ENCODE measurements around the gene C9orf72. TPM values are rescaled to one million over a fixed set of nuclear protein-coding genes. Genes with fewer than 3 reads are reported as not detected.

The C9orf72 gene
- polyA plus RNA-seq, 1 donor (not counting 4 experiments of a cell fraction or from before 2014, with no cell fraction given) = 7.7 TPM

DNA sequence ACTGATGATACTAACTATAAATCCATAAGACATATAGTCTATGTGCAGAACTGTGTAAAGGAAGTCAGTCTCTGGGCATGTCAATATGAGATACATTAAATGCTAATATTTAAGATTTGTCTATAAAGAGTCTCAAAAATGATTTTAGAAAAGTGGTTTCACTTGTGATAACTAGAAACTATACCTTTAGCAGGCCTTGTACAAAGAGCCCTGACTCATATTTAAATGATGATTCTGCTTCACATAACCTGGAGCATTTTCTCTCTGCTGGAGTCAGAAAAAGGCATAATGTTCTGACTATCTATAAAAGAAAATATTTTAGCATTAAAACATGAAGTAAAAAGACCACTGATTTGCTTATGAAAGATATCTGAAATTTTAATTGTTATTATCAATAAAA, 15.0 kb downstream of the C9orf72 start:
- peak; percentile 51 for FAIRE-seq
- no peak for TF ChIP-seq CTCF (optimal IDR thresholded peaks at IDR 0.05 in 1 of 3, IDR thresholded peaks at IDR 0.05 in 1 of 3, conservative IDR thresholded peaks at IDR 0.05 in 1 of 3; ENCODE audit: extremely low read depth in 1 of 3, insufficient read depth in 2 of 3, low read length in 3 of 3)
- TF ChIP-seq EZH2 (IDR thresholded peaks at IDR 0.05; ENCODE audit: low read length) = no peak
- Histone ChIP-seq H3K4me1 (ENCODE audit: control insufficient read depth, extremely low read depth, insufficient read depth, low read length) (no peaks in the 10 kb centered on the region), H3K9me1 (ENCODE audit: control insufficient read depth, extremely low read depth, insufficient read depth, low read length) (no peaks in the 10 kb centered on the region), H3K4me2 (ENCODE audit: control insufficient read depth, extremely low read depth, insufficient read depth, low read depth, low read length) (no peak overlapping the region), H3K27ac (ENCODE audit: control insufficient read depth, insufficient read depth, low read length) (no peak overlapping the region), H3K9me3 (ENCODE audit: control insufficient read depth, low read depth, low read length) (no peaks in the 10 kb centered on the region), H3K4me3 (ENCODE audit: control insufficient read depth in 2 of 3, extremely low read depth in 1 of 3, insufficient read depth in 2 of 3, low read depth in 1 of 3, low read length in 3 of 3) (no peak overlapping the region), H4K20me1 (ENCODE audit: control insufficient read depth, extremely low read depth, insufficient read depth, low read length) (no peaks in the 10 kb centered on the region), H3K9ac (ENCODE audit: control insufficient read depth, extremely low read depth, insufficient read depth, low read length) (no peak overlapping the region), H2AFZ (ENCODE audit: control insufficient read depth, low read length) (no peak overlapping the region), H3K79me2 (ENCODE audit: control insufficient read depth, insufficient read depth, low read length) (no peaks in the 10 kb centered on the region), H3K27me3 (ENCODE audit: control insufficient read depth, extremely low read depth, insufficient read depth, low read length) (no peaks in the 10 kb centered on the region), H3K36me3 (ENCODE audit: control insufficient read depth in 2 of 2, extremely low read depth in 1 of 2, insufficient read depth in 2 of 2, low read length in 2 of 2) (no peaks in the 10 kb centered on the region)
- no peak for DNase-seq (ENCODE audit: low read depth, low spot score)
- dilution Hi-C loops (cut with MboI; ENCODE audit: extremely low pct_ligation_motif_present, low sequenced_read_pairs) = no loop called here

DNA sequence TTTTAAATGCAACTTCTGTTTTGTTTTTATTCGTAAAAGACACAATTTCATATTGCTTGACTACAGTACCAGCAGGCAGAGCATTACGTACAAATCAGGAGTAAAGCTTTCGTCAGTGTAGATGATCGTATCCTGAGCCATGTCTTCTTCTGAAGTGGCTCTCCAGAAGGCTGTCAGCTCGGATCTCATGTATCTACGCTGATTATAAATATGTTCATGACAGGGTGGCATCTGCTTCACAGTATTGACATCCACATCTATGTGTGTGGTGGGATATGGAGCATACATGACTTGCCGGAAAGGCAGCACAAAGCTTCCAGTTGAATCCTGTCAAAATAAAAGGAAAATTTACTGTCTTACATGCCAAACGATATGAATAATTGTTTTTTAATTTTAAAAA, 16.8 kb downstream of the C9orf72 start:
- no peak overlapping the region for H3K4me2 ChIP-seq (ENCODE audit: control insufficient read depth, extremely low read depth, insufficient read depth, low read depth, low read length)
- no peak overlapping the region for H3K4me3 ChIP-seq (ENCODE audit: control insufficient read depth in 2 of 3, extremely low read depth in 1 of 3, insufficient read depth in 2 of 3, low read depth in 1 of 3, low read length in 3 of 3)
- no peak for TF ChIP-seq CTCF (optimal IDR thresholded peaks at IDR 0.05 in 1 of 3, IDR thresholded peaks at IDR 0.05 in 1 of 3, conservative IDR thresholded peaks at IDR 0.05 in 1 of 3; ENCODE audit: extremely low read depth in 1 of 3, insufficient read depth in 2 of 3, low read length in 3 of 3)
- TF ChIP-seq EZH2 (IDR thresholded peaks at IDR 0.05; ENCODE audit: low read length) = no peak
- no peaks in the 10 kb centered on the region for H3K9me3 ChIP-seq (ENCODE audit: control insufficient read depth, low read depth, low read length)
- no peaks in the 10 kb centered on the region for H3K27me3 ChIP-seq (ENCODE audit: control insufficient read depth, extremely low read depth, insufficient read depth, low read length)
- no peaks in the 10 kb centered on the region for H3K79me2 ChIP-seq (ENCODE audit: control insufficient read depth, insufficient read depth, low read length)
- H4K20me1 ChIP-seq (ENCODE audit: control insufficient read depth, extremely low read depth, insufficient read depth, low read length) = no peaks in the 10 kb centered on the region
- H3K4me1 ChIP-seq (ENCODE audit: control insufficient read depth, extremely low read depth, insufficient read depth, low read length) = no peaks in the 10 kb centered on the region
- no peaks in the 10 kb centered on the region for H3K36me3 ChIP-seq (ENCODE audit: control insufficient read depth in 2 of 2, extremely low read depth in 1 of 2, insufficient read depth in 2 of 2, low read length in 2 of 2)
- H2AFZ ChIP-seq (ENCODE audit: control insufficient read depth, low read length) = no peak overlapping the region
- dilution Hi-C loops (cut with MboI; ENCODE audit: extremely low pct_ligation_motif_present, low sequenced_read_pairs) = no loop called here
- H3K9me1 ChIP-seq (ENCODE audit: control insufficient read depth, extremely low read depth, insufficient read depth, low read length) = no peaks in the 10 kb centered on the region
- no peak overlapping the region for H3K27ac ChIP-seq (ENCODE audit: control insufficient read depth, insufficient read depth, low read length)
- FAIRE-seq (no peak), DNase-seq (ENCODE audit: low read depth, low spot score) (no peak)
- H3K9ac ChIP-seq (ENCODE audit: control insufficient read depth, extremely low read depth, insufficient read depth, low read length) = no peak overlapping the region
